Measurements from ENCODE around the gene OSBPL3.
"Not testable (repeated sequence)": the region's sequence is repeated elsewhere in the genome, so short reads cannot be mapped to it uniquely, and the experiment has no call there.

The OSBPL3 gene

GRCh38 chr7:24808518-24808917 lies 171.5 kb downstream of the OSBPL3 start:
- no peak for DNase-seq (ENCODE audit: low read depth, low spot score)
- no peak overlapping the region for H3K4me3 ChIP-seq
- H3K36me3 ChIP-seq (ENCODE audit: insufficient read depth, low read length): 0 out of 2 replicates have a peak, but pooled peaks cover 8% of the 10 kb centered on the region
- TF ChIP-seq FOXP2 (optimal IDR thresholded peaks at IDR 0.05; ENCODE audit: control extremely low read depth, extremely low read length, insufficient read depth) (no peak), POLR2AphosphoS5 (IDR thresholded peaks at IDR 0.05; ENCODE audit: borderline replicate concordance, low read depth, low read length) (no peak), EZH2 (IDR thresholded peaks at IDR 0.05) (no peak)
- no peak overlapping the region for H3K9ac ChIP-seq (ENCODE audit: insufficient read length)
- no peaks in the 10 kb centered on the region for H3K9me3 ChIP-seq (ENCODE audit: low read depth, low read length)
- no peak overlapping the region for H3K27ac ChIP-seq

DNA sequence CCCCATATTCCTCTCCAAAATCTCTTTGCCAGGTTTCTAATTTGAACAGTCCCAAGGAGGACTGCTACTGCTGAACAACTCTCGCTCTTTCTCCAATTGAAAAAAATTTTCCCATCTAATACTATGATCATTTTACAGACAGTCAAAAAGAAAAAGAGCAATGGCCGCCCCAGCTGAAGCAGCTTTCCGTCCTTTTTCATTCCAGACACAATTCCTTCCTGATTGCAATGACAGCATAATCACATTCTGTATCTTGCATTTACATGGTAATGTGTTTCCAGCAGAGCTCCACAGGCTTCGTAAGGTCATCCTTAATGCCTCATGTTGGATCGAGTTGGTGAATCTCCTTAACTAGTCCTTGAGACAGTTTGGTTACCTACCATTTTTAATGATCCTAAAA lies 177.7 kb downstream of the OSBPL3 start:
- H3K36me3 ChIP-seq (ENCODE audit: insufficient read depth, low read length): peaks cover 25% of the 10 kb centered on the region
- no peaks in the 10 kb centered on the region for H3K9me3 ChIP-seq (ENCODE audit: low read depth, low read length)
- no peak overlapping the region for H3K27ac ChIP-seq
- H3K4me3 ChIP-seq: no peak overlapping the region
- DNase-seq (ENCODE audit: low read depth, low spot score): no peak
- no peak for TF ChIP-seq FOXP2 (optimal IDR thresholded peaks at IDR 0.05; ENCODE audit: control extremely low read depth, extremely low read length, insufficient read depth)
- no peak for TF ChIP-seq EZH2 (IDR thresholded peaks at IDR 0.05)
- TF ChIP-seq POLR2AphosphoS5 (IDR thresholded peaks at IDR 0.05; ENCODE audit: borderline replicate concordance, low read depth, low read length): no peak
- no peak overlapping the region for H3K9ac ChIP-seq (ENCODE audit: insufficient read length)

DNA sequence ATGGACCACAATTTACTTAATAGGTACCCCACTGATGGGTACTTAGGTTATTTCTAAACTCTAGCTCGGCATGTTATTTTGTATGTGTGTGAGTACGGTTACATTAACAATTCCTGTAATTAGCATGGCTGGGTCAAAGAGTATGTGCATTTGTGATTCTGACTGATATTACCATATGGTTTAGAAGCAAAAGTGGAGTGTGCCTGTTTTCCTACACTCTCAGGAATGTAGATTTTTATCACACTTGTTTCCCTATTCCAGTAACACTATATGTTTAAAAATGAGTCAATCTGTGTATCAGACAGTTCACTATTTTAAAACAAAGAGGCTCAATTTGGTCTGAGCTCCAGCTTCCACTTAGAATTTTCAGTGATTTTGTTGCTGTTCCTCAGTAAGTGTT lies 178.1 kb downstream of the OSBPL3 start:
- DNase-seq (ENCODE audit: low read depth, low spot score): no peak
- H3K9me3 ChIP-seq (ENCODE audit: low read depth, low read length): no peaks in the 10 kb centered on the region
- H3K36me3 ChIP-seq (ENCODE audit: insufficient read depth, low read length): peaks cover 25% of the 10 kb centered on the region
- no peak overlapping the region for H3K27ac ChIP-seq
- H3K9ac ChIP-seq (ENCODE audit: insufficient read length): no peak overlapping the region
- no peak for TF ChIP-seq POLR2AphosphoS5 (IDR thresholded peaks at IDR 0.05; ENCODE audit: borderline replicate concordance, low read depth, low read length)
- TF ChIP-seq FOXP2 (optimal IDR thresholded peaks at IDR 0.05; ENCODE audit: control extremely low read depth, extremely low read length, insufficient read depth): no peak
- TF ChIP-seq EZH2 (IDR thresholded peaks at IDR 0.05): no peak
- H3K4me3 ChIP-seq: no peak overlapping the region

GRCh38 chr7:24800667-24801066 lies 179.3 kb downstream of the OSBPL3 start:
- no peak overlapping the region for H3K27ac ChIP-seq
- H3K9me3 ChIP-seq (ENCODE audit: low read depth, low read length): no peaks in the 10 kb centered on the region
- H3K36me3 ChIP-seq (ENCODE audit: insufficient read depth, low read length): peaks cover 25% of the 10 kb centered on the region
- TF ChIP-seq POLR2AphosphoS5 (IDR thresholded peaks at IDR 0.05; ENCODE audit: borderline replicate concordance, low read depth, low read length) (no peak), EZH2 (IDR thresholded peaks at IDR 0.05) (no peak), FOXP2 (optimal IDR thresholded peaks at IDR 0.05; ENCODE audit: control extremely low read depth, extremely low read length, insufficient read depth) (no peak)
- no peak overlapping the region for H3K4me3 ChIP-seq
- no peak overlapping the region for H3K9ac ChIP-seq (ENCODE audit: insufficient read length)
- no peak for DNase-seq (ENCODE audit: low read depth, low spot score)

GRCh38 chr7:24800073-24800472 lies 179.9 kb downstream of the OSBPL3 start:
- no peak for DNase-seq (ENCODE audit: low read depth, low spot score)
- no peak overlapping the region for H3K4me3 ChIP-seq

DNA sequence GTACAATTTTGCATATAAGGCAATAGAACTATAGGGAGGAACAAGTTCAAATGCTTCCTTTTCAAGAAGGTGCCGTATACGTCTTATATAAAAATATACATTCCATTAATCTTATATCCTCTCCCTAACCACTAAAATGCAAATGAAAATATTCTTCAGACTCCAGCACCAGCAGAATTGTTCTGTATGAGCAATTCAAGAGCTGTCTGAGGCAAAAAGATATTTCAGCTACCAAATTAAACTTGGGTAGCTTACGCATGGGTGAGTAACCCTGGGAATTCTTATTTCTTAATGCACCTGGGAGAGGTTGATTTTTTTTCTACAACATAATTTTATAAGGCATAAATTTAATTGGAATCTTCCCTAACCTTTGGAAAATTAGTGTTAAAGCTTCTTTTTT lies 180.5 kb downstream of the OSBPL3 start:
- Histone ChIP-seq H3K9ac (ENCODE audit: insufficient read length) (no peak overlapping the region), H3K36me3 (ENCODE audit: insufficient read depth, low read length) (peaks cover 25% of the 10 kb centered on the region), H3K4me3 (no peak overlapping the region), H3K9me3 (ENCODE audit: low read depth, low read length) (no peaks in the 10 kb centered on the region), H3K27ac (no peak overlapping the region)
- DNase-seq (ENCODE audit: low read depth, low spot score): no peak
- TF ChIP-seq FOXP2 (optimal IDR thresholded peaks at IDR 0.05; ENCODE audit: control extremely low read depth, extremely low read length, insufficient read depth) (no peak), POLR2AphosphoS5 (IDR thresholded peaks at IDR 0.05; ENCODE audit: borderline replicate concordance, low read depth, low read length) (no peak), EZH2 (IDR thresholded peaks at IDR 0.05) (no peak)

More at GRCh38 chr7:24800073-24800472, 179.9 kb downstream of the OSBPL3 start:
- TF ChIP-seq POLR2AphosphoS5 (IDR thresholded peaks at IDR 0.05; ENCODE audit: borderline replicate concordance, low read depth, low read length) (no peak), FOXP2 (optimal IDR thresholded peaks at IDR 0.05; ENCODE audit: control extremely low read depth, extremely low read length, insufficient read depth) (no peak), EZH2 (IDR thresholded peaks at IDR 0.05) (no peak)
- Histone ChIP-seq H3K9ac (ENCODE audit: insufficient read length) (no peak overlapping the region), H3K27ac (no peak overlapping the region), H3K36me3 (ENCODE audit: insufficient read depth, low read length) (peaks cover 25% of the 10 kb centered on the region), H3K9me3 (ENCODE audit: low read depth, low read length) (no peaks in the 10 kb centered on the region)

DNA sequence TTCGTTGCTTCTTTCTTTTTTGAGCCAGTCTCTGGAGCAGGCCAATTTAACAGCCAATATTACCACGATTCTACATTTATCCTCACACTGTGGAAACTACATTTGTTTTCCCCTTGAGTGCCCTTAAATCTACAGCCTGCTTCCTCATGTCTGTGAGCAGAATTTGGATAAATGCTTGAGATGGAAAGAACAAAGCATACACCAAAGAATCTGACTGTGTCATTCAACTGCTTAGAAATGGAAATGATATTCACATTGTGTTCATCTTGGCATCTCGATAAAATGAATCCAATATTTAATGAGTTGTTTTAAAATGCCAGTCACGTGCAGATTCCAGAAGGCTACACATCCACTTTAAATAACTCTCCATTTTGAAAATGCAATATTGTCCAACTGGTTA lies 181.7 kb downstream of the OSBPL3 start:
- Histone ChIP-seq H3K36me3 (ENCODE audit: insufficient read depth, low read length) (peaks cover 16% of the 10 kb centered on the region), H3K4me3 (no peak overlapping the region), H3K27ac (no peak overlapping the region), H3K9ac (ENCODE audit: insufficient read length) (no peak overlapping the region), H3K9me3 (ENCODE audit: low read depth, low read length) (no peaks in the 10 kb centered on the region)
- TF ChIP-seq FOXP2 (optimal IDR thresholded peaks at IDR 0.05; ENCODE audit: control extremely low read depth, extremely low read length, insufficient read depth): no peak
- no peak for DNase-seq (ENCODE audit: low read depth, low spot score)

DNA sequence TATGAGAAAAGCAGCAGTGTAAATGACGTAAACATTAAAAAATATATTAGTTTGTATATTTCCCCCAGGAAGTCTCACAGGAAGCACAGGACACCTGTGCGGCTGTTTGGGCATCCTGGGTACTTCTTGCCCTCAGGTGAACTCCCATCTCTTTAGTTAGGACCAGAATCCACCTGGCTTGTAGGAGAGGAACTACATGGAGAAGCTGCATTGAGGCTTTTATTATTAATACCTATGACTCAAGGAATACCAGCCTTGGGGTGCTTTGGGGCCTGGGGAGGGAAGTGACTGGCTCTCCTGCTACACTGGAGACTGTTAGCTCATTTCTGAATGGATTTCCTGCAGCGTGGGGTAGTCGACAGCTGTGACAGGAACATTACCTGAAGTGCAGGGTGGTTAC lies 182.7 kb downstream of the OSBPL3 start:
- Histone ChIP-seq H3K9me3 (ENCODE audit: low read depth, low read length) (no peaks in the 10 kb centered on the region), H3K4me3 (no peak overlapping the region), H3K9ac (ENCODE audit: insufficient read length) (no peak overlapping the region), H3K27ac (no peak overlapping the region), H3K36me3 (ENCODE audit: insufficient read depth, low read length) (peaks cover 7% of the 10 kb centered on the region)
- no peak for TF ChIP-seq FOXP2 (optimal IDR thresholded peaks at IDR 0.05; ENCODE audit: control extremely low read depth, extremely low read length, insufficient read depth)
- no peak for TF ChIP-seq POLR2AphosphoS5 (IDR thresholded peaks at IDR 0.05; ENCODE audit: borderline replicate concordance, low read depth, low read length)
- no peak for TF ChIP-seq EZH2 (IDR thresholded peaks at IDR 0.05)
- no peak for DNase-seq (ENCODE audit: low read depth, low spot score)

DNA sequence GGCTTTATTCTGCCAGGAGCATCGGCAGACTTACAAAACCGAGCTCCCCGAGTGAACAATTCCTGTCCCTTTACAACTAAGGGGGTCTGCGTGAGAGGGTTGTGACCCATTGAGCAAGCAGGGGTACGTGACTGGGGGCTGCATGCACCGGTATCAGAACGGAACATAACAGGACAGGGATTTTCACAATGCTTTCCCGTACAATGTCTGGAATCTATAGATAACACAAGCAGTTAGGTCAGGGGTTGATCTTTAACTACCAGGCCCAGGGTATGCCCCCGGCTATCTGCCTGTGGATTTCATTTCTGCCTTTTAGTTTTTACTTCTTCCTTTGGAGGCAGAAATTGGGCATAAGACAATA lies 184.6 kb downstream of the OSBPL3 start:
- Histone ChIP-seq H3K9me3 (ENCODE audit: low read depth, low read length) (no peaks in the 10 kb centered on the region), H3K9ac (ENCODE audit: insufficient read length) (no peak overlapping the region), H3K36me3 (ENCODE audit: insufficient read depth, low read length) (no peaks in the 10 kb centered on the region), H3K27ac (no peak overlapping the region), H3K4me3 (no peak overlapping the region)
- TF ChIP-seq FOXP2 (optimal IDR thresholded peaks at IDR 0.05; ENCODE audit: control extremely low read depth, extremely low read length, insufficient read depth) (no peak), EZH2 (IDR thresholded peaks at IDR 0.05) (no peak), POLR2AphosphoS5 (IDR thresholded peaks at IDR 0.05; ENCODE audit: borderline replicate concordance, low read depth, low read length) (no peak)
- DNase-seq (ENCODE audit: low read depth, low spot score): no peak

DNA sequence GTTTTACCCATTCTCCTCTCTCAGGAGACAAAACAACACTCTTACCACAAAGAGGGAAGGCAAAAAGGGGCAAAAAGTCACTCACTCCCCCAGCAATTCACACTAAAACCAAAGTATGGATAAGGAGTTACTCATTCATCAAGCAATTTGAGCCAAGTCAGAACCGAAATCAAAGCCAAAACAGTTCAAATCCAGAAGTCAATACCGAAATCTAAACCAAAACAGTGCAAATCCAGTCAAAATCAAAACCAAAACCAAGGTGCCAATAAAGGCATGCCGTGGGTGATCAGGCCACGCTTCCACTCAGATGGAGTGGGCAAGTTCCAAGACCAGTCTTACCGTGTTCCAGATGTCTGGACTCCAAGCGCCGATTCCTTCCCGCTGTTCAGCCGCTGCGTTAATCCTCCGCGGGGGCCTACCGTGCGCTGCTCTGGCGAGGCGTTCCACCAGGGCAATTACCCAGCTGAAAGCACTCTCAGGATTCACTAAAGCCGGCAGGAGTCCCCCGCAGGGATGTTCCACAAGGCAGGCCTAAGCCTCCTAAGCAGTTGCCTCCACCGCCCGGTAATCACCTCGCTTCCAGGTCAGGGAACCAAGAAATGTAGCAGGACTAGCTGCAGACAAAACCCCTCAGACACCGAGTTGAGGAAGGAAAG lies 185.1 kb downstream of the OSBPL3 start:
- not testable (repeated sequence) for H3K27ac ChIP-seq; H3K36me3 ChIP-seq (ENCODE audit: insufficient read depth, low read length); H3K4me3 ChIP-seq; H3K9me3 ChIP-seq (ENCODE audit: low read depth, low read length); H3K9ac ChIP-seq (ENCODE audit: insufficient read length); DNase-seq (ENCODE audit: low read depth, low spot score)
